Measurements from ENCODE around the gene THSD7B. TPM values are rescaled to one million over a fixed set of nuclear protein-coding genes. Genes with fewer than 3 reads are reported as not detected.

The THSD7B gene
- total RNA-seq, 1 donor from 2014 or later = 0.22 TPM

DNA sequence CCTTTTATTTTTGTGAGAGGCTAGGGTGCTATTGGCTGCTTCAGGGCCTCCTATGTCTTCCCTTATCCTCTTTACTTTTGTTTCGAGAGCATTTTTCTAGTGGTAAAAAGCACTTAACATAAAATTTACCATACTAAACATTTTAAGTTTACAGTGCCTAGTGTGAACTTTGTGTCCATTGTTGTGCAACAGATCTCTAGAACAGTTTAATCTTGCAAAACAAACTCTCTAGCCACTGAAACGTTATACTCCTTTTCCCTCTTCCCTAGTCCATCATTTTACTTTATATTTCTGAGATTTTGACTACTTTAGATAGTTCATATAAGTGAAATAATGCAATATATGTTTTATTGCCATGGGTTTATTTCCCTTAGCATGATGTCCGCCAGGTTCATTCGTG is 580.6 kb downstream of the THSD7B start:
- Mint-ChIP-seq H3K4me3 (no peak overlapping the region), H3K4me1 (no peaks in the 10 kb centered on the region), H3K36me3 (no peaks in the 10 kb centered on the region), H3K9me3 (no peaks in the 10 kb centered on the region), H3K27ac (no peak overlapping the region), H3K27me3 (ENCODE audit: low read depth) (peaks cover 6% of the 10 kb centered on the region)
- TF ChIP-seq, protein P1, sequence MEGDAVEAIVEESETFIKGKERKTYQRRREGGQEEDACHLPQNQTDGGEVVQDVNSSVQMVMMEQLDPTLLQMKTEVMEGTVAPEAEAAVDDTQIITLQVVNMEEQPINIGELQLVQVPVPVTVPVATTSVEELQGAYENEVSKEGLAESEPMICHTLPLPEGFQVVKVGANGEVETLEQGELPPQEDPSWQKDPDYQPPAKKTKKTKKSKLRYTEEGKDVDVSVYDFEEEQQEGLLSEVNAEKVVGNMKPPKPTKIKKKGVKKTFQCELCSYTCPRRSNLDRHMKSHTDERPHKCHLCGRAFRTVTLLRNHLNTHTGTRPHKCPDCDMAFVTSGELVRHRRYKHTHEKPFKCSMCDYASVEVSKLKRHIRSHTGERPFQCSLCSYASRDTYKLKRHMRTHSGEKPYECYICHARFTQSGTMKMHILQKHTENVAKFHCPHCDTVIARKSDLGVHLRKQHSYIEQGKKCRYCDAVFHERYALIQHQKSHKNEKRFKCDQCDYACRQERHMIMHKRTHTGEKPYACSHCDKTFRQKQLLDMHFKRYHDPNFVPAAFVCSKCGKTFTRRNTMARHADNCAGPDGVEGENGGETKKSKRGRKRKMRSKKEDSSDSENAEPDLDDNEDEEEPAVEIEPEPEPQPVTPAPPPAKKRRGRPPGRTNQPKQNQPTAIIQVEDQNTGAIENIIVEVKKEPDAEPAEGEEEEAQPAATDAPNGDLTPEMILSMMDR (IDR thresholded peaks at IDR 0.05; ENCODE audit: unreplicated experiment) = no peak
- DNase-seq (ENCODE audit: low spot score in 2 of 2, unreplicated experiment in 2 of 2) = no peak

DNA sequence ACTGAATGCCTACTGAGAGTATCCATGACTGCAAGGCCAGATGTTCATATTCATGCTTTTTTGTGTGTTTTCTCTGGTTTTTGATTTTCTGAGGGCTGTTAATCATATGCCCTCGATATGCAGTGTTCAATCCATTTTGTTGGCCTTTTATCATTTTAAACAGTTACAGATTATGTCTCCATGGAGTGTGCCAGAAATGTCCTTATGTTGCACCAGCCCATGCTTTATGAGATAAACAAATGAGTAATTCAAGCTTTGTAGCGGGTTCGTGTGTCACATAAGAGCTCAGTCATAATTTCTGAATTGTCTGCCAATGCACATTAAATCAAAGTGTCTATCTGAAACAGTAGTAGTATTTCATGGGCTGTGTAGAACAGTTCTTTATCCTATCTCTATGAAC is 583.0 kb downstream of the THSD7B start:
- no peak for DNase-seq (ENCODE audit: low spot score in 2 of 2, unreplicated experiment in 2 of 2)
- Mint-ChIP-seq H3K36me3 (no peaks in the 10 kb centered on the region), H3K9me3 (no peaks in the 10 kb centered on the region), H3K4me1 (no peaks in the 10 kb centered on the region), H3K4me3 (no peak overlapping the region), H3K27ac (no peak overlapping the region), H3K27me3 (ENCODE audit: low read depth) (peaks cover 6% of the 10 kb centered on the region)
- TF ChIP-seq, protein P1 (IDR thresholded peaks at IDR 0.05; ENCODE audit: unreplicated experiment) = no peak

GRCh38 chr2:137357634-137358033 is 592.3 kb downstream of the THSD7B start:
- no peak overlapping the region for H3K4me3 Mint-ChIP-seq
- H3K36me3 Mint-ChIP-seq = no peaks in the 10 kb centered on the region
- H3K4me1 Mint-ChIP-seq = peaks cover 2% of the 10 kb centered on the region
- peaks cover 29% of the 10 kb centered on the region for H3K9me3 Mint-ChIP-seq
- TF ChIP-seq, protein P1 (IDR thresholded peaks at IDR 0.05; ENCODE audit: unreplicated experiment) = no peak
- H3K27me3 Mint-ChIP-seq (ENCODE audit: low read depth) = no peaks in the 10 kb centered on the region
- DNase-seq (ENCODE audit: low spot score in 2 of 2, unreplicated experiment in 2 of 2) = no peak
- H3K27ac Mint-ChIP-seq = no peak overlapping the region

GRCh38 chr2:137367361-137367760 is 602.0 kb downstream of the THSD7B start:
- Mint-ChIP-seq H3K36me3 (no peaks in the 10 kb centered on the region), H3K27ac (no peak overlapping the region)
- TF ChIP-seq, protein P1 (IDR thresholded peaks at IDR 0.05; ENCODE audit: unreplicated experiment) = no peak

GRCh38 chr2:137369106-137369505 is 603.8 kb downstream of the THSD7B start:
- no peak for DNase-seq (ENCODE audit: low spot score in 2 of 2, unreplicated experiment in 2 of 2)
- Mint-ChIP-seq H3K9me3 (peaks cover 14% of the 10 kb centered on the region), H3K4me1 (no peaks in the 10 kb centered on the region), H3K27me3 (ENCODE audit: low read depth) (no peaks in the 10 kb centered on the region), H3K36me3 (no peaks in the 10 kb centered on the region), H3K4me3 (no peak overlapping the region), H3K27ac (no peak overlapping the region)
- TF ChIP-seq, protein P1 (IDR thresholded peaks at IDR 0.05; ENCODE audit: unreplicated experiment) = no peak

More at GRCh38 chr2:137367361-137367760, 602.0 kb downstream of the THSD7B start:
- no peaks in the 10 kb centered on the region for H3K4me1 Mint-ChIP-seq
- peaks cover 31% of the 10 kb centered on the region for H3K9me3 Mint-ChIP-seq
- H3K4me3 Mint-ChIP-seq = no peak overlapping the region
- no peaks in the 10 kb centered on the region for H3K27me3 Mint-ChIP-seq (ENCODE audit: low read depth)
- DNase-seq (ENCODE audit: low spot score in 2 of 2, unreplicated experiment in 2 of 2) = no peak

DNA sequence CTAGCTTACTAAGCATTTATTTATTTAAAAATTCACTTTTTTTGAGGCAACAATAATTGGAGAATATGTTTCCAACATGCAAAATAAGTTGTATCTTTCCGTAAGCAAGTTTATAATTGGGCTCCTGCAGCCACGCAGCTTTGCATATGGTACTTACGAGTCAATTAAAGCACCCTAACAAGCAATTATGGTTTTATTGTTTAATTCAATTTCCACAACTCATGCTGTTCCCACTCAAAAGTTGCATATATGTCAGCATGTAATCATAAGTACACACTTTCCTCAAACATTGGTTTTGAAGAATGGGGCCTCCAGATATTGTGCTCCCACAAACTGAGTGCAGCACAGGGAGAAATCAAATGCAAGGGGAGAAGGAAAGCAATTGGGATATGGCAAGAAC is 613.8 kb downstream of the THSD7B start:
- no peak overlapping the region for H3K4me3 Mint-ChIP-seq
- no peak for DNase-seq (ENCODE audit: low spot score in 2 of 2, unreplicated experiment in 2 of 2)
- H3K4me1 Mint-ChIP-seq = peaks cover 6% of the 10 kb centered on the region
- TF ChIP-seq, protein P1 (IDR thresholded peaks at IDR 0.05; ENCODE audit: unreplicated experiment) = no peak
- H3K27ac Mint-ChIP-seq = no peak overlapping the region
- no peaks in the 10 kb centered on the region for H3K36me3 Mint-ChIP-seq
- H3K9me3 Mint-ChIP-seq = peaks cover 14% of the 10 kb centered on the region
- peaks cover 2% of the 10 kb centered on the region for H3K27me3 Mint-ChIP-seq (ENCODE audit: low read depth)

Data from mesothelial cell of epicardium (in vitro differentiated cells).